Sigmoid colon (tissue), 7 donors: ENCODE measurements around the gene CLCN4. TPM values are rescaled to one million over a fixed set of nuclear protein-coding genes. Genes with fewer than 3 reads are reported as not detected.

Source experiments
- DNase-seq: peaks from one replicate; pipeline ENCODE4 v3.0.0-alpha.2; 2019
- H3K27ac ChIP-seq, 4 donors: fragments of 200-600 bp; sonication (generic); one replicate each; pipeline ENCODE4 v1.5.1; 2016 to 2019; ENCODE audit warnings: mild to moderate bottlenecking in 1 of 4
- H3K27me3 ChIP-seq, 3 donors: fragments of 200-600 bp; sonication (generic); one replicate each; pipeline ENCODE4 v1.5.1; 2019; ENCODE audit warnings: mild to moderate bottlenecking in 1 of 3
- H3K36me3 ChIP-seq, 4 donors: fragments of 200-600 bp; sonication (generic); one replicate each; pipeline ENCODE4 v1.5.1; 2016 to 2019
- H3K4me1 ChIP-seq, 4 donors: fragments of 200-600 bp; sonication (generic); one replicate each; pipeline ENCODE4 v1.5.1; 2017 to 2019
- H3K4me3 ChIP-seq, 4 donors: fragments of 200-600 bp; sonication (generic); one replicate each; pipeline ENCODE4 v1.5.1; 2017 to 2019; ENCODE audit warnings: mild to moderate bottlenecking in 2 of 4, moderate library complexity in 1 of 4
- H3K9me3 ChIP-seq, 4 donors: fragments of 200-600 bp in 3 of 4; sonication (generic) in 3 of 4; one replicate each; pipeline versions ENCODE4 v1.5.1 to v1.6.1; 2013 to 2019
- CTCF ChIP-seq, 4 experiments: fragments of 450-650 bp in 3 of 4; fragments of 200-600 bp in 1 of 4; IDR thresholded peaks; one replicate each; pipeline ENCODE4 v1.5.1; 2016 to 2019; ENCODE audit warnings: antibody characterized with exemption in 4 of 4, mild to moderate bottlenecking in 3 of 4, moderate library complexity in 2 of 4
- EP300 ChIP-seq, 4 donors: sonication (generic); formaldehyde crosslinking; IDR thresholded peaks; one replicate each; pipeline ENCODE4 v1.6.1; 2017; ENCODE audit warnings: antibody characterized with exemption in 4 of 4
- POLR2A ChIP-seq, 2 donors: fragments of 450-650 bp; IDR thresholded peaks; one replicate each; pipeline ENCODE4 v1.6.1; 2016; ENCODE audit warnings: antibody characterized with exemption in 2 of 2, mild to moderate bottlenecking in 2 of 2, moderate library complexity in 2 of 2
- POLR2AphosphoS5 ChIP-seq, 4 donors: sonication (generic); formaldehyde crosslinking; IDR thresholded peaks; one replicate each; pipeline ENCODE4 v1.6.1; 2017; ENCODE audit warnings: antibody characterized with exemption in 4 of 4
- WGBS, 2 donors: extraction: QIAGEN DNeasy Blood & Tissue Kit; methylation state at CpG; one replicate each; pipeline ENCODE4 v1.1.7; 2013; 5-methylcytosine and 5-hydroxymethylcytosine counted together
- intact Hi-C: fragments of 100-400 bp; cut with DNase I; formaldehyde crosslinking; loops from one replicate; pipeline ENCODE4 v1.15.1; 2023
- polyA plus RNA-seq, 3 donors: library from polyadenylated mRNA; stranded (reverse); fragments of 200-250 nt; gene quantifications; one replicate each; pipeline ENCODE4 v1.2.3, GENCODE V29; 2013
- total RNA-seq, 4 donors: library from RNA; depleted of rRNA; stranded (reverse); fragments of >200 nt; gene quantifications; one replicate each; pipeline ENCODE4 v1.1.0, GENCODE V29; 2016
- donor health status: healthy with polysubstance abuse.
- donor health status: Bipolar disorder and iron deficiency.
- donor health status: healthy.

CLCN4 gene
- total and polyA plus RNA-seq, 7 donors = under 0.01 to 1.1 (median 0.71) TPM

- TF ChIP-seq CTCF (IDR thresholded peaks at IDR 0.05) (no peak), EP300 (IDR thresholded peaks at IDR 0.05) (no peak), POLR2A (IDR thresholded peaks at IDR 0.05) (no peak), POLR2AphosphoS5 (IDR thresholded peaks at IDR 0.05) (no peak)
- Histone ChIP-seq H3K27me3 (no peaks in the 10 kb centered on the region), H3K4me3 (no peak overlapping the region), H3K4me1 (peaks cover 0 to 14% (median 6%) of the 10 kb centered on the region in 4 donors), H3K36me3 (no peaks in the 10 kb centered on the region), H3K27ac (no peak overlapping the region), H3K9me3 (no peaks in the 10 kb centered on the region)
- WGBS, 2 donors = 90 to 94% methylated on average over 15 of the region's 15 CpGs
- intact Hi-C loops = no loop called here
- DNase-seq = no peak
Observed at GRCh38 chrX:10187421-10187820, 30.6 kb downstream of the CLCN4 start.

- no peak for TF ChIP-seq EP300 (IDR thresholded peaks at IDR 0.05)
- TF ChIP-seq CTCF (IDR thresholded peaks at IDR 0.05) = peak; percentile 55 to 88 (median 68)
- no peaks in the 10 kb centered on the region for H3K9me3 ChIP-seq
- WGBS, 2 donors = 35 to 41% methylated on average over 16 of the region's 16 CpGs
- DNase-seq = peak; percentile 89
- H3K36me3 ChIP-seq = no peaks in the 10 kb centered on the region
- intact Hi-C loops = loop anchor here (1.0 to 10.0 kb wide), 6 partner anchors 135 to 949 kb away; no protein-coding TSS in a partner anchor
- H3K4me3 ChIP-seq = no peak overlapping the region
- H3K27ac ChIP-seq = peak overlapping the region in 2 of 4 donors; percentile 13 to 23
- no peaks in the 10 kb centered on the region for H3K27me3 ChIP-seq
- H3K4me1 ChIP-seq = peaks cover 0 to 14% (median 6%) of the 10 kb centered on the region in 4 donors
Observed at GRCh38 chrX:10189317-10190268, 32.8 kb downstream of the CLCN4 start.

GRCh38 chrX:10190367-10190766, 33.6 kb downstream of the CLCN4 start:
- no peaks in the 10 kb centered on the region for H3K36me3 ChIP-seq
- no peaks in the 10 kb centered on the region for H3K27me3 ChIP-seq
- H3K4me3 ChIP-seq = no peak overlapping the region
- H3K9me3 ChIP-seq = no peaks in the 10 kb centered on the region
- 4 to 11% methylated on average over 3 of the region's 3 CpGs for WGBS, 2 donors
- H3K27ac ChIP-seq = peak overlapping the region in 2 of 4 donors; percentile 13 to 23
- TF ChIP-seq POLR2A (IDR thresholded peaks at IDR 0.05) = no peak
- TF ChIP-seq EP300 (IDR thresholded peaks at IDR 0.05) = no peak
- TF ChIP-seq CTCF (IDR thresholded peaks at IDR 0.05) = peak; percentile 19 to 47 (median 46)
- no peak for TF ChIP-seq POLR2AphosphoS5 (IDR thresholded peaks at IDR 0.05)
- no peak for DNase-seq
- intact Hi-C loops = loop anchor here (1.0 to 10.0 kb wide), 2 partner anchors 134 to 446 kb away; no protein-coding TSS in a partner anchor
- H3K4me1 ChIP-seq = peaks cover 0 to 14% (median 6%) of the 10 kb centered on the region in 4 donors

- Histone ChIP-seq H3K4me3 (no peak overlapping the region), H3K9me3 (no peaks in the 10 kb centered on the region)
- intact Hi-C loops = loop anchor here (10.0 kb wide), 1 partner anchor 131 kb away; no protein-coding TSS in a partner anchor
Observed at GRCh38 chrX:10193587-10193986, 36.8 kb downstream of the CLCN4 start.

More at GRCh38 chrX:10193587-10193986, 36.8 kb downstream of the CLCN4 start:
- H3K4me1 ChIP-seq = peaks cover 0 to 14% (median 6%) of the 10 kb centered on the region in 4 donors
- no peak for TF ChIP-seq CTCF (IDR thresholded peaks at IDR 0.05)
- TF ChIP-seq EP300 (IDR thresholded peaks at IDR 0.05) = no peak
- TF ChIP-seq POLR2AphosphoS5 (IDR thresholded peaks at IDR 0.05) = no peak
- no peak for TF ChIP-seq POLR2A (IDR thresholded peaks at IDR 0.05)
- no peak overlapping the region for H3K27ac ChIP-seq
- H3K27me3 ChIP-seq = no peaks in the 10 kb centered on the region
- no peaks in the 10 kb centered on the region for H3K36me3 ChIP-seq
- DNase-seq = no peak
